CD4-positive, alpha-beta T cell treated with Interleukin-1 beta for 1 hour (primary cell): ENCODE results near the gene RCL1.

Experiments
- DNase-seq, 2 donors: peaks; one replicate each; pipeline ENCODE4 v3.0.0-alpha.2; 2020 to 2022

Gene RCL1

DNA sequence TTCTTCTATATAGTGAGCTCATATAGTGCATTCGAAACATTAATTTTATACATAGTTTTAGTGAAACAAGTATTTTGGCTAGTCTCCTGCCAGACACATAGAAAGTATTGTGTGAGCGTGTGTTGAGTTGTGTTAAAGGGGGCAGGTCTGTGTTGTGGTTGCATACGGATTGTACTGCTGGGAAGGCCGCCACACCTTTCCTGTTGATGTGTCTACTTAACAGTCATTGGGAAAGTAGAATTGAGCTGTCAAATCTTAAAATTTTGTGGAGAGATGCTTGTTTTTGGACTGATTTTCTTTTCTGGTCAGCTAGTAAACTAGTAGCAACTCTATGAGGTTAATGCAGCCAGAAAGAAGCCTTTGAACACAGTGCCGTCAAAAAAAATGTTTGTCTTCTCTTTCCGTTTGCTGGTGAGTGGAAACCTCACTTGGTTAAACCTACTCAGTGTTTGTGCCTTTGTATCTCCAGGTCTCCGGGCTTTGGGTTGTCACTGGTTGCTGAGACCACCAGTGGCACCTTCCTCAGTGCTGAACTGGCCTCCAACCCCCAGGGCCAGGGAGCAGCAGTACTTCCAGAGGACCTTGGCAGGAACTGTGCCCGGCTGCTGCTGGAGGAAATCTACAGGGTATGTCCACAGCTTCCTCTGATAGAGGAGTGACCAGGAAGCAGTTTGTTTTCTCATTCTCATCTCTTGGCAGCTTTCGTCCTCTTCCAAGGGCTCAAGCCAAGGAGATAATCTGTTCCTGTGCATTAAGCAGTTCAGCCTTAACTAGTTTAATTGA, 51.5 kb downstream of the RCL1 start:
- DNase-seq = no peak

GRCh38 chr9:4849369-4849768, 56.6 kb downstream of the RCL1 start:
- DNase-seq = no peak

DNA sequence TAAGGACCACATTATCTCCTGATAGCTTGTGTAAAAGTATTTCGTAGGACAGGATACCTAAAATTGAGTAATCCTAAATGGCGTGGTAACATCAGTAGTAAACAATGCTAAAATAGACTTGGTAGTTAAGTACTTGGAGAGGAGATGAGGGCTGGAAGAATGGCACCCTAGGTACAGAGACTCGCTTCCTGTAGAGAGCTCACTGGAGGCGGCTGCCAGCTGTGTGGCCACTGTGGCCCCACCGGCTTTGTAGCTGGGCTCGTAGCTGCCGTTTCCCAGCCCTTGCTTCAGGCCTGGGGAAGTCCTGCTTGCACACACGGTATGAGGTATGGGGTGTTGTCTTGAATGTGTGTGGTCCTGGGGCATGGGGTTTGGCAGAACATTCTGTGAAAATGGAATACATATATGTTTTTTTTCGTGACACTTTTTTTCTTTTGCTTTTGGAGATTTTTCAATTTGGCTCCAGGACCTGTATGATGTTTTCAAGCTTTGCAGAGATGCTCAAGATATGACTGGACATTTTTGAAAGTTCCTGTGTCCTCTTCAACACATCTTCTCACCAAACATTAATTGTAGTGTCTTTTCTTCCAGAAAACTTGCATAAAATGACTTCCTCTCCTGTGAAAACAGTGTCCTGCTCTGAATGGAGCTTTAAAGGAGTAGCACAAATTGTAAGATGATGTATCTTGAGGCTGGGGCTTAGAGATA, 58.0 kb downstream of the RCL1 start:
- DNase-seq = no peak

- DNase-seq = no peak
Measured at GRCh38 chr9:4852419-4852818, 59.7 kb downstream of the RCL1 start.

DNA sequence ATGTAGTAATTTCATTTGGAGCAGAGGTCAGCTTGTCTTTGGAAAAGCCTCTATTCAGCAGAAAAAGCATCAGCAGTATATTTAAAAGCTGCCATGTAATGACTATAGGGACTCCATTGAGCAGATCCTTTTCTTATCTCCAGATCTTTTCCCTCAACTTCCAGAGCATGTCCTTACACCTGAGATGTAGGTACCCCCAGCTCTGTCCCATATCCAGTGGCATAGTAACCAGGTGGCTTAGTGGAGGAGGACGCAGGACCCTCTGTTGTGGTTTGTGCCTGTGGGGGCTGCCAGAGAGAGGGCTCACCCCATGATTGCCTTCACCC, 61.5 kb downstream of the RCL1 start:
- no peak for DNase-seq

GRCh38 chr9:4855841-4856240, 63.1 kb downstream of the RCL1 start:
- no peak for DNase-seq

GRCh38 chr9:4857163-4857810, 64.5 kb downstream of the RCL1 start:
- DNase-seq = no peak

DNA sequence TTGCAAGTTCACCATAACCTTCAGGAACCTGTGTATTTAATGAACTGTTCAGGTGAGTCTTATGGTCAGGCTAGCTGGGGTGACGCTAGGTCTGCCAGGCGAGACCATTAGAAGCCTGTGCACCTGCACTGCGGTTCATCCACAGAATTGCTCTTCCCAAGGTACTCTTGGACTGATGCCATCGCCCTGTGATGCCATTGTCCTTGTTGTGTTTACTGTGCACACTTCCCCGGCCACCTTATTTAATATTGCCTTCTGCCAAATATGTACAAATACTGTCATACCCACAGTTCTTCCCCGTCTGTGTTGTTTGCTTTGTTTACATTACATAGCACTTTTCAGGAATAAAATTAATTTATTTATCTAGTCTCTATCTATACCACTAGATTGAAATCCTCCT, 66.3 kb downstream of the RCL1 start:
- DNase-seq = no peak

DNA sequence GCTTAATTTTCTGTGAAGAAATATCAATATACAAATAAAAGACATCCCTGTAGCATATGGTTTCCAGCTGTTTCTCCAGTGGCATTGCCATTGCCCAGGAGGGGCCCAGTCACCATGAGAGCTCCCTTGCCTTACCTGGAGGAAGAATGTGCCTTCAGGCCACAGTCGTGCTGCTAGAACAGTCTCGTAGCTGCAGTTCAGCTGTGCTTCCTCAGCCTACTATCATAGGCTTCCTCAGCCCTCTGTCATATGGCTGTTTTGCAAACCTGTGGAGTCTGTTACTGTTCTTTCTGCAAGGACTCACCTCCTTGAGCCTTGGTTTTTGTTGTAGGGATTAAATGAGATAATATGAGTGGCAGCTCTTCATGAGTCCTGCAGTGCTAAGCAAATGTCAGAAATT, 67.6 kb downstream of the RCL1 start:
- no peak for DNase-seq

- DNase-seq = no peak
Measured at GRCh38 chr9:4861145-4861544, 68.4 kb downstream of the RCL1 start.

GRCh38 chr9:4861736-4862451, 69.2 kb downstream of the RCL1 start:
- DNase-seq = no peak

- no peak for DNase-seq
Measured at GRCh38 chr9:4862506-4863250, 69.9 kb downstream of the RCL1 start.

GRCh38 chr9:4864234-4864661, 71.5 kb downstream of the RCL1 start:
- no peak for DNase-seq

DNA sequence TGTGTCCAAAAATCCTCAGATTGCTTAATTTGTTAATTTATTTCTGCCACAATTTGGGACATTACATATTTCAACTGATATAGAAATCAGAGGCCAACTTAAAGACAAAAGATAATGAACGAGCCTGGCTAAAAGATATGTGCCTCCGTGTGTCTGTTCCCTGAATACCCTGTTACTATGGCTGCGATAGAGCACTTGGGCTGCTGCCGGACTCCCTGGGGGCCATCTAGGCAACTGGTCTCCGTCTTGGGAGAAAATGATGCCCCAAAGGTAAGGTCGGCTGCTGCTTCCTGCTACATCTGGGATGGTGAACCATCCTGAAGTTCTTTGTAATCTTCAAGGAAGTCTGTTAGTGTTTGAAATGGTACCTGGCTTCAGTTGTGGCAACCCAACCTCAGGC, 72.0 kb downstream of the RCL1 start:
- no peak for DNase-seq

DNA sequence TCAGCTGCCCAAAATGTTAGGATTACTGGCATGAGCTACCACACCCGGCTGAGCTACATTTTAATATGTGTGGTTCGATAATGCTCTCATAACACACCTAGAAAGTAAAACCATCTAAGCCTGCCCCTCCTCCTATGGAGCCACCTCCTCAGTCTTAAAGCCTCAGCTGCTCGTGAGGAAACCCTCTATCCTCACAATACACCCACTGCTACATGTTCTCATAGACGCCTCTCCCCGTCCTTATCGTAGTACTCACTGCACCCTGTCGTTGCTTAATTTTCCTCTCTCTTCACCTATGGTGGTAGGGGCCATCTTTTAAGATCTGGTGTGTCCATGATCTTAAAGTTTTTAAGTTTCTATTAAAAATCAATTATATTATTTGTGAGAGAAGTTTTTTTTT, 72.9 kb downstream of the RCL1 start:
- no peak for DNase-seq

- no peak for DNase-seq
Measured at GRCh38 chr9:4866239-4866969, 73.7 kb downstream of the RCL1 start.

- no peak for DNase-seq
Measured at GRCh38 chr9:4873066-4873465, 80.3 kb downstream of the RCL1 start.

- DNase-seq = no peak
Measured at GRCh38 chr9:4875559-4875958, 82.8 kb downstream of the RCL1 start.

DNA sequence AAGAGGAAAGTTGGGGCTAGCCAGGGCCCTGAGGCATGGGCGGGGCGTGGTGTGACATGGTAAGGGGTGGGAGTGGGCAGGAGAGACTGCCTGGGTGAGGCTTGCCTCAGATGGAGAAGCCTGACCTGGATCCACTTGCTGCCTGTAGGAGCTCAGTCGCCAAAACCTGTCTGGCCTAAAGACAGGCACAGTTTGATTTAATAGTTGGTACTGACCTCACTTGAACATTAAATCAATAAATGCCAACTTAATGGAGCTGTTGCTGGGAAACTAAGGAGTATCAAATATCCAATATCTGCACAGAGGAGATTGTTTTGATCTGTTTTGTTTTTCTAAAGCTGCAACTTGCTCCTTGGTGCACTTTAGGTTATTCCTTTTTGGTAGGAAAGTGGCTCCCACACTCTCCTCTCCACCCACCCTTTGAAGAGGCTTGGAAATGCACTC, 86.4 kb downstream of the RCL1 start:
- DNase-seq = no peak

- no peak for DNase-seq
Measured at GRCh38 chr9:4883326-4883873, 90.7 kb downstream of the RCL1 start.

GRCh38 chr9:4886698-4887097, 94.0 kb downstream of the RCL1 start:
- DNase-seq = no peak

DNA sequence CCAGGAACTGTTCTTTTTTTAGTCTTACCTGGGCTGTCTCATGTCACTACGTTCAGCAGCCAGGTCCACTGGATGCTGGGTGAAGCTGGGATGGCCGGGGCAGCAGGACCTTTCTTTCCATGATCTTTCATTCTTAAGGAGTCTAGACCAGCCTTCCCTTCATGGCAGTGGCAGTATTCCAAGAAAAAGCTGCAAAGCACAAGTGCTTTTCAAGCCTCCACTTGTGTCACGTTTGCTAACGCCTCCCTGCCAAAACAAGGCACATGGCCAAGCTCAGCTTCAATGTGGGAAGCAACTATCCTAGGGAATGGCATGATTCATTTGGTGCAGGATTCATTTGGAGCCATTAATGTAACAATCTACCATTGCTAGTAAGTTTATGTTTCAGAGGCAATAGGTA, 94.8 kb downstream of the RCL1 start:
- DNase-seq = no peak
